Measurements from ENCODE around the gene GPR142. TPM values are rescaled to one million over a fixed set of nuclear protein-coding genes. Genes with fewer than 3 reads are reported as not detected.

Gene GPR142
- total RNA-seq, 1 donor from 2014 or later: 0.18 TPM

GRCh38 chr17:74391771-74392170 lies 24.5 kb downstream of the GPR142 start:
- H3K4me3 Mint-ChIP-seq (ENCODE audit: unreplicated experiment): no peak overlapping the region
- H3K4me1 Mint-ChIP-seq (ENCODE audit: unreplicated experiment): no peaks in the 10 kb centered on the region
- no peaks in the 10 kb centered on the region for H3K9me3 Mint-ChIP-seq (ENCODE audit: unreplicated experiment)
- H3K27ac Mint-ChIP-seq (ENCODE audit: unreplicated experiment): no peak overlapping the region
- no peak for DNase-seq (ENCODE audit: low spot score)
- peaks cover 5% of the 10 kb centered on the region for H3K36me3 Mint-ChIP-seq (ENCODE audit: low read depth, unreplicated experiment)
- TF ChIP-seq CTCF (IDR thresholded peaks at IDR 0.05; ENCODE audit: unreplicated experiment): no peak
- peaks cover 6% of the 10 kb centered on the region for H3K27me3 Mint-ChIP-seq (ENCODE audit: unreplicated experiment)

- no peak for DNase-seq (ENCODE audit: low spot score)
- Mint-ChIP-seq H3K27me3 (ENCODE audit: unreplicated experiment) (peaks cover 6% of the 10 kb centered on the region), H3K27ac (ENCODE audit: unreplicated experiment) (no peak overlapping the region), H3K9me3 (ENCODE audit: unreplicated experiment) (no peaks in the 10 kb centered on the region), H3K4me3 (ENCODE audit: unreplicated experiment) (no peak overlapping the region), H3K4me1 (ENCODE audit: unreplicated experiment) (no peaks in the 10 kb centered on the region), H3K36me3 (ENCODE audit: low read depth, unreplicated experiment) (peaks cover 5% of the 10 kb centered on the region)
- no peak for TF ChIP-seq CTCF (IDR thresholded peaks at IDR 0.05; ENCODE audit: unreplicated experiment)
These were observed 25.5 kb downstream of the GPR142 start for GRCh38 chr17:74392848-74393247.

- Mint-ChIP-seq H3K36me3 (ENCODE audit: low read depth, unreplicated experiment) (peaks cover 5% of the 10 kb centered on the region), H3K27ac (ENCODE audit: unreplicated experiment) (no peak overlapping the region), H3K27me3 (ENCODE audit: unreplicated experiment) (peaks cover 4% of the 10 kb centered on the region), H3K9me3 (ENCODE audit: unreplicated experiment) (no peaks in the 10 kb centered on the region), H3K4me1 (ENCODE audit: unreplicated experiment) (no peaks in the 10 kb centered on the region), H3K4me3 (ENCODE audit: unreplicated experiment) (no peak overlapping the region)
- TF ChIP-seq CTCF (IDR thresholded peaks at IDR 0.05; ENCODE audit: unreplicated experiment): no peak
- no peak for DNase-seq (ENCODE audit: low spot score)
These were observed 26.1 kb downstream of the GPR142 start for GRCh38 chr17:74393346-74393942.

- DNase-seq (ENCODE audit: low spot score): no peak
- Mint-ChIP-seq H3K27ac (ENCODE audit: unreplicated experiment) (no peak overlapping the region), H3K4me3 (ENCODE audit: unreplicated experiment) (no peak overlapping the region), H3K27me3 (ENCODE audit: unreplicated experiment) (peaks cover 4% of the 10 kb centered on the region), H3K36me3 (ENCODE audit: low read depth, unreplicated experiment) (peaks cover 5% of the 10 kb centered on the region), H3K9me3 (ENCODE audit: unreplicated experiment) (no peaks in the 10 kb centered on the region), H3K4me1 (ENCODE audit: unreplicated experiment) (no peaks in the 10 kb centered on the region)
- TF ChIP-seq CTCF (IDR thresholded peaks at IDR 0.05; ENCODE audit: unreplicated experiment): no peak
These were observed 27.1 kb downstream of the GPR142 start for GRCh38 chr17:74394275-74394950.

- Mint-ChIP-seq H3K27me3 (ENCODE audit: unreplicated experiment) (peaks cover 4% of the 10 kb centered on the region), H3K27ac (ENCODE audit: unreplicated experiment) (no peak overlapping the region), H3K9me3 (ENCODE audit: unreplicated experiment) (no peaks in the 10 kb centered on the region), H3K4me3 (ENCODE audit: unreplicated experiment) (no peak overlapping the region), H3K4me1 (ENCODE audit: unreplicated experiment) (no peaks in the 10 kb centered on the region), H3K36me3 (ENCODE audit: low read depth, unreplicated experiment) (peaks cover 5% of the 10 kb centered on the region)
- TF ChIP-seq CTCF (IDR thresholded peaks at IDR 0.05; ENCODE audit: unreplicated experiment): no peak
- no peak for DNase-seq (ENCODE audit: low spot score)
These were observed 27.7 kb downstream of the GPR142 start for GRCh38 chr17:74394977-74395376.

All from endothelial cell (in vitro differentiated cells).